ENCODE results near the gene CACNA1D. TPM values are rescaled to one million over a fixed set of nuclear protein-coding genes. Genes with fewer than 3 reads are reported as not detected.

CACNA1D gene
- total RNA-seq, 4 donors from 2014 or later: 5.7 to 38.2 (median 20.0) TPM

GRCh38 chr3:53550005-53550620 lies 55.7 kb downstream of the CACNA1D start:
- WGBS, 2 donors: 64% methylated on average over 8 of the region's 8 CpGs
- DNase-seq (ENCODE audit: low spot score in 2 of 2): no peak
- Histone ChIP-seq H3K27me3 (no peaks in the 10 kb centered on the region), H3K4me3 (no peak overlapping the region), H3K9me3 (no peaks in the 10 kb centered on the region), H3K4me1 (peaks cover 0 to 22% (median 10%) of the 10 kb centered on the region in 4 donors), H3K27ac (no peak overlapping the region), H3K36me3 (no peaks in the 10 kb centered on the region)
- TF ChIP-seq POLR2A (IDR thresholded peaks at IDR 0.05) (no peak), EP300 (IDR thresholded peaks at IDR 0.05) (no peak), CTCF (IDR thresholded peaks at IDR 0.05) (no peak)

DNA sequence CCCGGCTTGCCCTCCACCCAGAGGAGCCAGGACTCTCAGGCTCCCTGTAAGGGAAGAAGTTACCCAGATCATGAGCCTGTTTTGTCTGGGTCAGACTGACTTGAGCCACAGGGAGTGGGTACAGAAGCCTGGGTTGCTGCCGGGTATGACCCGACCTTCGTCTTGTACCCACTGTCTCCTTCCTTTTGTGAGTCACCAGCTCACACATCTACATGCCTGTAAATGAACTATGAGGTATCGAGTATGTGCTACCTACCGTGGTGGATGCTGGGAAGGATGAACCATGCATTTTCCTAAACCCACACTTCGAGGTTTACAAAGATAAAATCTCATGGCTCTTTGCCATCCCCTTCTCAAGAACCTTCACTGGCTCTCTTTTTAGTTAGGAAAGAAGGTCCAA lies 56.9 kb downstream of the CACNA1D start:
- no peak for TF ChIP-seq CTCF (IDR thresholded peaks at IDR 0.05)
- TF ChIP-seq EP300 (IDR thresholded peaks at IDR 0.05): no peak
- TF ChIP-seq POLR2A (IDR thresholded peaks at IDR 0.05): no peak
- Histone ChIP-seq H3K27me3 (no peaks in the 10 kb centered on the region), H3K27ac (no peak overlapping the region), H3K36me3 (no peaks in the 10 kb centered on the region), H3K4me3 (no peak overlapping the region), H3K4me1 (peaks cover 0 to 10% (median under 1%) of the 10 kb centered on the region in 4 donors), H3K9me3 (no peaks in the 10 kb centered on the region)
- WGBS, 2 donors: 87 to 90% methylated on average over 7 of the region's 7 CpGs
- DNase-seq (ENCODE audit: low spot score in 2 of 2): no peak

GRCh38 chr3:53552730-53553129 lies 58.3 kb downstream of the CACNA1D start:
- Histone ChIP-seq H3K36me3 (no peaks in the 10 kb centered on the region), H3K9me3 (no peaks in the 10 kb centered on the region), H3K27ac (no peak overlapping the region), H3K4me1 (peaks cover 0 to 7% (median 0%) of the 10 kb centered on the region in 4 donors), H3K4me3 (no peak overlapping the region), H3K27me3 (no peaks in the 10 kb centered on the region)
- no peak for DNase-seq (ENCODE audit: low spot score in 2 of 2)
- TF ChIP-seq CTCF (IDR thresholded peaks at IDR 0.05) (no peak), POLR2A (IDR thresholded peaks at IDR 0.05) (no peak), EP300 (IDR thresholded peaks at IDR 0.05) (no peak)
- WGBS, 2 donors: 53 to 66% methylated on average over 2 of the region's 2 CpGs

- Histone ChIP-seq H3K27ac (no peak overlapping the region), H3K4me3 (no peak overlapping the region), H3K9me3 (no peaks in the 10 kb centered on the region), H3K36me3 (no peaks in the 10 kb centered on the region), H3K4me1 (peaks cover 0 to 7% (median 0%) of the 10 kb centered on the region in 4 donors), H3K27me3 (no peaks in the 10 kb centered on the region)
- TF ChIP-seq EP300 (IDR thresholded peaks at IDR 0.05) (no peak), CTCF (IDR thresholded peaks at IDR 0.05) (no peak), POLR2A (IDR thresholded peaks at IDR 0.05) (no peak)
- DNase-seq (ENCODE audit: low spot score in 2 of 2): no peak
- 45 to 59% methylated on average over 5 of the region's 5 CpGs for WGBS, 2 donors
These were observed 58.8 kb downstream of the CACNA1D start for GRCh38 chr3:53553200-53553599.

- WGBS, 2 donors: 75 to 80% methylated on average over 4 of the region's 4 CpGs
- Histone ChIP-seq H3K9me3 (peaks cover 0 to 7% (median 0%) of the 10 kb centered on the region in 4 donors), H3K27ac (no peak overlapping the region), H3K4me3 (no peak overlapping the region), H3K4me1 (peaks cover 0 to 7% (median 0%) of the 10 kb centered on the region in 4 donors), H3K36me3 (no peaks in the 10 kb centered on the region), H3K27me3 (no peaks in the 10 kb centered on the region)
- no peak for DNase-seq (ENCODE audit: low spot score in 2 of 2)
- TF ChIP-seq POLR2A (IDR thresholded peaks at IDR 0.05) (no peak), CTCF (IDR thresholded peaks at IDR 0.05) (no peak), EP300 (IDR thresholded peaks at IDR 0.05) (no peak)
These were observed 60.2 kb downstream of the CACNA1D start for GRCh38 chr3:53554559-53555067.
